ENCODE results near the gene HOXA5.

The HOXA5 gene

GRCh38 chr7:27143023-27143949 lies at the start of gene HOXA5:
Gene HOXA5 (minus strand): TSS chr7:27143681. CDS start chr7:27143607, 74 bp downstream.
- in situ Hi-C loops (cut with MboI; ENCODE audit: low sequenced_read_pairs), result no loop called here

- in situ Hi-C loops (cut with MboI; ENCODE audit: low sequenced_read_pairs), result no loop called here
Measured at GRCh38 chr7:27192546-27193334, 49.3 kb upstream of the HOXA5 start.

- in situ Hi-C loops (cut with MboI; ENCODE audit: low sequenced_read_pairs), result no loop called here
Measured at GRCh38 chr7:27191833-27192545, 48.5 kb upstream of the HOXA5 start.

GRCh38 chr7:27191161-27191731 lies 47.8 kb upstream of the HOXA5 start:
- in situ Hi-C loops (cut with MboI; ENCODE audit: low sequenced_read_pairs), result no loop called here

- in situ Hi-C loops (cut with MboI; ENCODE audit: low sequenced_read_pairs), result no loop called here
Measured at GRCh38 chr7:27189997-27190748, 46.7 kb upstream of the HOXA5 start.

GRCh38 chr7:27189295-27189996 lies 46.0 kb upstream of the HOXA5 start:
- in situ Hi-C loops (cut with MboI; ENCODE audit: low sequenced_read_pairs), result no loop called here

GRCh38 chr7:27188386-27189294 lies 45.2 kb upstream of the HOXA5 start:
- in situ Hi-C loops (cut with MboI; ENCODE audit: low sequenced_read_pairs), result no loop called here

- in situ Hi-C loops (cut with MboI; ENCODE audit: low sequenced_read_pairs), result no loop called here
Measured at GRCh38 chr7:27187475-27188385, 44.2 kb upstream of the HOXA5 start.

GRCh38 chr7:27186668-27187474 lies 43.4 kb upstream of the HOXA5 start:
- in situ Hi-C loops (cut with MboI; ENCODE audit: low sequenced_read_pairs), result no loop called here

GRCh38 chr7:27185854-27186667 lies 42.6 kb upstream of the HOXA5 start:
- in situ Hi-C loops (cut with MboI; ENCODE audit: low sequenced_read_pairs), result no loop called here

- in situ Hi-C loops (cut with MboI; ENCODE audit: low sequenced_read_pairs), result no loop called here
Measured at GRCh38 chr7:27185013-27185853, 41.8 kb upstream of the HOXA5 start, which contains the start of gene HOXA11. Gene HOXA11 (minus strand): TSS chr7:27185232. CDS start chr7:27185144, 88 bp downstream.

- in situ Hi-C loops (cut with MboI; ENCODE audit: low sequenced_read_pairs), result no loop called here
Measured at GRCh38 chr7:27184337-27185012, 41.0 kb upstream of the HOXA5 start.

- in situ Hi-C loops (cut with MboI; ENCODE audit: low sequenced_read_pairs), result no loop called here
Measured at GRCh38 chr7:27183682-27184336, 40.3 kb upstream of the HOXA5 start.
